Measurements from ENCODE around the gene TMEM167A.
"Not testable (repeated sequence)": the region's sequence is repeated elsewhere in the genome, so short reads cannot be mapped to it uniquely, and the experiment has no call there.

TMEM167A gene

GRCh38 chr5:83077662-83078261 lies 568 bp upstream of the TMEM167A start:
- no peak for TF ChIP-seq CTCF (IDR thresholded peaks at IDR 0.05; ENCODE audit: extremely low read depth, insufficient read depth, missing control alignments)
- in situ Hi-C loops (cut with MboI; ENCODE audit: low pct_unique_long_range_greater_than_20kb, low sequenced_read_pairs, unreplicated experiment), result no loop called here
- no peak for DNase-seq (ENCODE audit: low spot score)

DNA sequence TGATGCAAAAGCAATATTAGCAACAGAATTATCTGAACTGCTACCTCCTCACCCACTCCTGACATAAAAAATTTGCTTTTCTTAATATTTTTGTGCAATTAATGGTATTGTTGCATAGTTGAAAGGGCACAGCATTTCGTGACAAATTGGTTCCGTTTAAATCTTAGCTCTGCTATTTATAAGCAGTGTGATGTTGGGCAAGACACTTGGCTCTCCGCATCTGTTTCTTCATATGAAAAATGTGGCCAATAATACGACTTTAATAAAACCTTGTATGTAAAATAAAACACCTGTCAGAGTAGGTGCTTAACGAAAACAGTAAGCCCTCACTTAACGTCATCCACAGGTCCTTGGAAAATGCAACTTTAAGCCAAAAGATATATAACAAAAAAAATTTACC lies 4.2 kb downstream of the TMEM167A start:
- TF ChIP-seq CTCF (IDR thresholded peaks at IDR 0.05; ENCODE audit: extremely low read depth, insufficient read depth, missing control alignments), result no peak
- in situ Hi-C loops (cut with MboI; ENCODE audit: low pct_unique_long_range_greater_than_20kb, low sequenced_read_pairs, unreplicated experiment), result no loop called here
- DNase-seq (ENCODE audit: low spot score), result no peak

GRCh38 chr5:83071286-83072051 lies 5.7 kb downstream of the TMEM167A start:
- TF ChIP-seq CTCF (IDR thresholded peaks at IDR 0.05; ENCODE audit: extremely low read depth, insufficient read depth, missing control alignments), result no peak
- DNase-seq (ENCODE audit: low spot score), result no peak
- in situ Hi-C loops (cut with MboI; ENCODE audit: low pct_unique_long_range_greater_than_20kb, low sequenced_read_pairs, unreplicated experiment), result no loop called here

DNA sequence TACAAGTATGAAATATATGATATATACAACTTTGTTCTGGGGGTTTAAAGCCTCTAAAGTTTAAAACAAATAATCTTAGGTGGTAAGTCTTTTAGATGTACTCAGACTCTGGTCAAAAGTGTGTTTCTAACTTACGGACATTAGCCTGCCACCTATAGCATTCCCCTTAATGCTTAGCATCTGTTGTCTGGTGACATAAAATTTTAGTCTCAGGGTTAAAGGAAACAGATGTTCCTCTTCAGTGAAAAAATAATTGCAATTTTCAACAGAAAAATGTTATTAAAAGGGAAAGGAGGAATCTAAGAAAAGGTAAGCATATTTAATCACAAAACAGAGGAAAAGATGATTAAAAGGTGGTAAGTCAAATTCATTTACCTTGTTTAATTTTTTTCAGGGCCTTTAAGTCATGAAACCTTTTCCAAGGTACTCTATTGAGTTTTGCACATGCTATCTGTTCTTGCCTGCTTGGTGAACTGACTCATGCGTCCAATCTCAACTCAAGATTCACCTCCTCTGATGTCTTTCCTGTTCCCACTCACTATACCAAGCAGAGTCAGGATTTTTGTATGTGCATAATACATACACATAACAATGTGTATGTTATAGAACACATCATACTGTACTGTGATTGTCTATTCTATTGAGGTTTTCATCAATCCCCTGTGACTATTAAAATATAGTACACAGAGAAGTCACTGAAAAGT lies 7.9 kb downstream of the TMEM167A start:
- in situ Hi-C loops (cut with MboI; ENCODE audit: low pct_unique_long_range_greater_than_20kb, low sequenced_read_pairs, unreplicated experiment), result no loop called here
- no peak for DNase-seq (ENCODE audit: low spot score)
- no peak for TF ChIP-seq CTCF (IDR thresholded peaks at IDR 0.05; ENCODE audit: extremely low read depth, insufficient read depth, missing control alignments)

- DNase-seq (ENCODE audit: low spot score); in situ Hi-C loops (cut with MboI; ENCODE audit: low pct_unique_long_range_greater_than_20kb, low sequenced_read_pairs, unreplicated experiment): not testable (repeated sequence)
Observed at GRCh38 chr5:83067377-83067776, 9.8 kb downstream of the TMEM167A start.

GRCh38 chr5:83066548-83067110 lies 10.6 kb downstream of the TMEM167A start:
- in situ Hi-C loops (cut with MboI; ENCODE audit: low pct_unique_long_range_greater_than_20kb, low sequenced_read_pairs, unreplicated experiment), result no loop called here
- TF ChIP-seq CTCF (IDR thresholded peaks at IDR 0.05; ENCODE audit: extremely low read depth, insufficient read depth, missing control alignments), result no peak
- DNase-seq (ENCODE audit: low spot score), result no peak

All from GM13977 (cell line).